Ovary (tissue), 9 donors: ENCODE results near the gene SLC16A12. TPM values are rescaled to one million over a fixed set of nuclear protein-coding genes. Genes with fewer than 3 reads are reported as not detected.

Source experiments
- DNase-seq, 5 donors: peaks; one replicate each; pipeline ENCODE4 v3.0.0-alpha.2; 2019 to 2020
- H3K27ac ChIP-seq, 2 donors: fragments of 200-600 bp; one replicate each; pipeline versions ENCODE4 v1.5.1 to v1.8.0; 2019 to 2022
- H3K27me3 ChIP-seq: fragments of 200-600 bp; one replicate; pipeline ENCODE4 v1.8.0; 2022
- H3K36me3 ChIP-seq: fragments of 200-600 bp; sonication (generic); one replicate; pipeline ENCODE4 v1.5.1; 2019
- H3K4me1 ChIP-seq: one replicate; pipeline ENCODE4 v1.8.1; 2013; ENCODE audit warnings: mild to moderate bottlenecking, moderate library complexity; ENCODE audit not compliant: insufficient read depth
- H3K4me3 ChIP-seq: fragments of 200-600 bp; sonication (generic); one replicate; pipeline ENCODE4 v1.5.1; 2017
- H3K9me3 ChIP-seq, 2 donors: fragments of 200-600 bp in 1 of 2; sonication (generic) in 1 of 2; one replicate each; pipeline versions ENCODE4 v1.5.1 to v1.8.1; 2013 to 2019; ENCODE audit warnings: mild to moderate bottlenecking in 1 of 2, moderate library complexity in 1 of 2
- CTCF ChIP-seq, 3 donors: fragments of 450-650 bp in 2 of 3; fragments of 200-600 bp in 1 of 3; IDR thresholded peaks; one replicate each; pipeline versions ENCODE4 v1.5.1 to v1.8.0; 2016 to 2022; ENCODE audit warnings: antibody characterized with exemption in 3 of 3, mild to moderate bottlenecking in 1 of 3
- EP300 ChIP-seq: sonication (generic); formaldehyde crosslinking; IDR thresholded peaks from one replicate; pipeline ENCODE4 v1.6.1; 2017; ENCODE audit warnings: antibody characterized with exemption
- POLR2A ChIP-seq: fragments of 450-650 bp; IDR thresholded peaks from one replicate; pipeline ENCODE4 v1.6.1; 2017; ENCODE audit warnings: antibody characterized with exemption, mild to moderate bottlenecking, moderate library complexity
- WGBS, 3 donors: extraction: QIAGEN DNeasy Blood & Tissue Kit in 1 of 3; methylation state at CpG; one replicate each; pipeline versions ENCODE4 v1.1.5 to v1.1.7; 2013 to 2017; 5-methylcytosine and 5-hydroxymethylcytosine counted together
- intact Hi-C, 4 donors: fragments of 100-400 bp; cut with DNase I; formaldehyde crosslinking; loops; one replicate each; pipeline versions ENCODE4 v1.11.0 to v1.15.1; 2022 to 2023
- polyA plus RNA-seq, 2 donors: library from polyadenylated mRNA; stranded (reverse); fragments of 200-250 nt in 1 of 2; fragments of 350-450 nt in 1 of 2; fragmentation: Illumina TruSeq in 1 of 2; extraction: RNeasy Lipid Tissue Mini Kit (QIAGEN cat#74804) in 1 of 2; gene quantifications; one replicate each; pipeline ENCODE4 v1.2.3, GENCODE V29; 2013 to 2014
- total RNA-seq, 7 donors: library from RNA; depleted of rRNA in 2 of 7; stranded (reverse); fragments of >200 nt in 2 of 7; fragmentation: NEBNext Ultra II Directional in 3 of 7; extraction: Animal tissue kit (Norgen Biotek cat#: 25700) in 3 of 7; gene quantifications; one replicate each; pipeline versions ENCODE4 v1.1.0 to v1.2.4, GENCODE V29; 2016 to 2023
- donor health status: DM: no; HTN: no; CAD: no; lungs with moderate emphysema.
- donor health status: DM: no; HTN: no; CAD: no.
- donor health status: Bipolar disorder and iron deficiency.
- donor health status: DM: yes; HTN: yes; CAD: no.
- donor health status: DM: no; HTN: no; CAD: no.
- donor health status: DM: yes; HTN: yes; CAD: no.

The SLC16A12 gene
- total and polyA plus RNA-seq, 9 donors, result 0.05 to 4.7 (median 1.1) TPM

GRCh38 chr10:89576022-89576421 is 40.6 kb upstream of the SLC16A12 start:
- no peaks in the 10 kb centered on the region for H3K9me3 ChIP-seq
- WGBS, 3 donors, result 91 to 93% (median 92%) methylated on average over 3 of the region's 3 CpGs
- DNase-seq, result no peak
- peaks cover 4% of the 10 kb centered on the region for H3K4me1 ChIP-seq
- intact Hi-C loops, result no loop called here
- no peak for TF ChIP-seq POLR2A
- no peak for TF ChIP-seq EP300
- no peak for TF ChIP-seq CTCF (IDR thresholded peaks at IDR 0.05)
- no peak overlapping the region for H3K4me3 ChIP-seq
- no peaks in the 10 kb centered on the region for H3K36me3 ChIP-seq
- no peak overlapping the region for H3K27ac ChIP-seq
- no peaks in the 10 kb centered on the region for H3K27me3 ChIP-seq

GRCh38 chr10:89575031-89575430 is 39.6 kb upstream of the SLC16A12 start:
- Histone ChIP-seq H3K9me3 (no peaks in the 10 kb centered on the region), H3K36me3 (no peaks in the 10 kb centered on the region), H3K4me1 (peaks cover 4% of the 10 kb centered on the region), H3K4me3 (no peak overlapping the region), H3K27ac (no peak overlapping the region), H3K27me3 (no peaks in the 10 kb centered on the region)
- TF ChIP-seq EP300, result no peak
- TF ChIP-seq POLR2A, result no peak
- TF ChIP-seq CTCF (IDR thresholded peaks at IDR 0.05), result no peak
- no peak for DNase-seq
- intact Hi-C loops, result no loop called here

GRCh38 chr10:89574368-89574767 is 39.0 kb upstream of the SLC16A12 start:
- Histone ChIP-seq H3K4me1 (peaks cover 4% of the 10 kb centered on the region), H3K36me3 (no peaks in the 10 kb centered on the region), H3K27me3 (no peaks in the 10 kb centered on the region), H3K9me3 (no peaks in the 10 kb centered on the region), H3K4me3 (no peak overlapping the region), H3K27ac (no peak overlapping the region)
- intact Hi-C loops, result no loop called here
- no peak for DNase-seq
- WGBS, 3 donors, result 28 to 51% (median 38%) methylated on average over 1 of the region's 1 CpG
- TF ChIP-seq EP300, result no peak
- no peak for TF ChIP-seq POLR2A
- no peak for TF ChIP-seq CTCF (IDR thresholded peaks at IDR 0.05)

GRCh38 chr10:89567576-89568245 is 32.3 kb upstream of the SLC16A12 start:
- TF ChIP-seq EP300 (no peak), POLR2A (no peak), CTCF (IDR thresholded peaks at IDR 0.05) (no peak)
- 10 to 22% (median 14%) methylated on average over 3 of the region's 3 CpGs for WGBS, 3 donors
- H3K4me3 ChIP-seq, result no peak overlapping the region
- no peaks in the 10 kb centered on the region for H3K27me3 ChIP-seq
- no peak overlapping the region for H3K27ac ChIP-seq
- peaks cover 2% of the 10 kb centered on the region for H3K4me1 ChIP-seq
- no peaks in the 10 kb centered on the region for H3K9me3 ChIP-seq
- DNase-seq, result no peak
- H3K36me3 ChIP-seq, result no peaks in the 10 kb centered on the region
- intact Hi-C loops, result no loop called here
